CD4-positive, CD25-positive, alpha-beta regulatory T cell (primary cell): ENCODE measurements around the gene ZNF423. TPM values are rescaled to one million over a fixed set of nuclear protein-coding genes. Genes with fewer than 3 reads are reported as not detected.

Experiments
- ATAC-seq, 2 donors: fragments of 150-1000 bp; cut with Tn5 transposase; one replicate each; pipeline ENCODE4 v1.10.0; 2021; ENCODE audit warnings: low read depth in 2 of 2, moderate number of reproducible peaks in 2 of 2, moderate library complexity in 1 of 2
- DNase-seq, 3 donors: peaks; one replicate each; pipeline versions ENCODE4 v3.0.0 to v3.0.0-alpha.2; 2012 to 2022; ENCODE audit warnings: mixed read lengths in 1 of 3
- H3K27ac ChIP-seq: one replicate; pipeline ENCODE4 v1.7.0; 2013; ENCODE audit warnings: mild to moderate bottlenecking, low read length; ENCODE audit not compliant: insufficient read depth, poor library complexity, severe bottlenecking
- H3K27me3 ChIP-seq: one replicate; pipeline ENCODE4 v1.7.0; 2013; ENCODE audit warnings: low read length; ENCODE audit not compliant: control insufficient read depth, insufficient read depth
- H3K36me3 ChIP-seq: one replicate; pipeline ENCODE4 v1.7.0; 2013; ENCODE audit warnings: mild to moderate bottlenecking, low read length, moderate library complexity; ENCODE audit not compliant: control insufficient read depth, insufficient read depth
- H3K4me1 ChIP-seq: 2 replicates; pipeline ENCODE4 v1.7.0; 2013; ENCODE audit warnings: mild to moderate bottlenecking, low read length; ENCODE audit not compliant: insufficient read depth, control insufficient read depth, poor library complexity, severe bottlenecking
- H3K4me3 ChIP-seq: one replicate; pipeline ENCODE4 v1.7.0; 2013; ENCODE audit warnings: low read depth, mild to moderate bottlenecking, low read length, moderate library complexity
- H3K9me3 ChIP-seq, 2 experiments: 1 replicate in 1 of 2; 2 replicates in 1 of 2; pipeline ENCODE4 v1.7.0; 2013; ENCODE audit warnings: low read length in 2 of 2, mild to moderate bottlenecking in 1 of 2, moderate library complexity in 1 of 2; ENCODE audit not compliant: control insufficient read depth in 2 of 2
- H3K27ac Mint-ChIP-seq, 3 donors: one replicate each; pipeline ENCODE4 v1.8.0; 2020 to 2022; ENCODE audit warnings: mild to moderate bottlenecking in 3 of 3, mixed read lengths in 3 of 3, moderate library complexity in 2 of 3
- H3K27me3 Mint-ChIP-seq: one replicate; pipeline ENCODE4 v1.8.0; 2022; ENCODE audit warnings: mild to moderate bottlenecking, mixed read lengths
- H3K36me3 Mint-ChIP-seq: one replicate; pipeline ENCODE4 v1.8.0; 2020; ENCODE audit warnings: mixed read lengths
- H3K4me1 Mint-ChIP-seq, 4 donors: one replicate each; pipeline ENCODE4 v1.8.0; 2020 to 2022; ENCODE audit warnings: mixed read lengths in 4 of 4, mild to moderate bottlenecking in 1 of 4
- H3K4me3 Mint-ChIP-seq, 4 donors: one replicate each; pipeline ENCODE4 v1.8.0; 2020 to 2022; ENCODE audit warnings: mild to moderate bottlenecking in 4 of 4, mixed read lengths in 4 of 4, moderate library complexity in 3 of 4
- H3K9me3 Mint-ChIP-seq, 7 donors: one replicate each; pipeline ENCODE4 v1.8.0; 2020 to 2022; ENCODE audit warnings: mixed read lengths in 7 of 7, mild to moderate bottlenecking in 3 of 7, moderate library complexity in 2 of 7
- polyA plus RNA-seq, 4 donors: library from polyadenylated mRNA; unstranded; fragments of 300-500 nt; fragmentation: Illumina TruSeq; gene quantifications; one replicate each; pipeline ENCODE4 v1.2.3, GENCODE V29; 2021
- total RNA-seq: library from RNA; stranded (reverse); gene quantifications from one replicate; pipeline ENCODE4 v1.2.3, GENCODE V29; 2022

Gene ZNF423
- total and polyA plus RNA-seq, 5 donors from 2014 or later = 0.05 TPM; not detected in 4

GRCh38 chr16:49639739-49640431, 216.0 kb downstream of the ZNF423 start:
- DNase-seq = no peak
- Mint-ChIP-seq H3K36me3 (no peaks in the 10 kb centered on the region), H3K4me1 (no peaks in the 10 kb centered on the region), H3K9me3 (peaks cover 0 to 4% (median 0%) of the 10 kb centered on the region in 7 donors), H3K4me3 (no peak overlapping the region), H3K27me3 (no peaks in the 10 kb centered on the region), H3K27ac (no peak overlapping the region)
- ATAC-seq = no peak
- H3K27ac ChIP-seq = no peak overlapping the region
- no peak overlapping the region for H3K4me3 ChIP-seq
- no peaks in the 10 kb centered on the region for H3K27me3 ChIP-seq
- no peaks in the 10 kb centered on the region for H3K4me1 ChIP-seq
- peaks cover 0 to 2% of the 10 kb centered on the region in 2 experiments for H3K9me3 ChIP-seq
- no peaks in the 10 kb centered on the region for H3K36me3 ChIP-seq

GRCh38 chr16:49638673-49639610, 217.0 kb downstream of the ZNF423 start:
- no peak overlapping the region for H3K4me3 ChIP-seq

GRCh38 chr16:49637933-49638672, 217.8 kb downstream of the ZNF423 start:
- ATAC-seq = no peak
- Mint-ChIP-seq H3K36me3 (no peaks in the 10 kb centered on the region), H3K4me1 (no peaks in the 10 kb centered on the region), H3K27me3 (no peaks in the 10 kb centered on the region), H3K9me3 (peaks cover 0 to 4% (median 0%) of the 10 kb centered on the region in 7 donors), H3K4me3 (no peak overlapping the region), H3K27ac (no peak overlapping the region)
- Histone ChIP-seq H3K27ac (no peak overlapping the region), H3K9me3 (no peaks in the 10 kb centered on the region), H3K4me1 (no peaks in the 10 kb centered on the region), H3K36me3 (no peaks in the 10 kb centered on the region), H3K4me3 (no peak overlapping the region), H3K27me3 (no peaks in the 10 kb centered on the region)
- DNase-seq = no peak

More at GRCh38 chr16:49638673-49639610, 217.0 kb downstream of the ZNF423 start:
- H3K27me3 ChIP-seq = no peaks in the 10 kb centered on the region
- no peaks in the 10 kb centered on the region for H3K9me3 ChIP-seq
- Mint-ChIP-seq H3K4me3 (no peak overlapping the region), H3K27me3 (no peaks in the 10 kb centered on the region), H3K9me3 (peaks cover 0 to 4% (median 0%) of the 10 kb centered on the region in 7 donors), H3K27ac (no peak overlapping the region), H3K36me3 (no peaks in the 10 kb centered on the region), H3K4me1 (no peaks in the 10 kb centered on the region)
- no peaks in the 10 kb centered on the region for H3K36me3 ChIP-seq
- no peak for DNase-seq
- no peak for ATAC-seq
- H3K27ac ChIP-seq = no peak overlapping the region
- H3K4me1 ChIP-seq = no peaks in the 10 kb centered on the region

GRCh38 chr16:49637511-49637910, 218.4 kb downstream of the ZNF423 start:
- Mint-ChIP-seq H3K4me3 (no peak overlapping the region), H3K9me3 (peaks cover 0 to 4% (median 0%) of the 10 kb centered on the region in 7 donors), H3K4me1 (no peaks in the 10 kb centered on the region), H3K36me3 (no peaks in the 10 kb centered on the region), H3K27ac (no peak overlapping the region), H3K27me3 (no peaks in the 10 kb centered on the region)
- Histone ChIP-seq H3K4me1 (no peaks in the 10 kb centered on the region), H3K4me3 (no peak overlapping the region), H3K27ac (no peak overlapping the region), H3K27me3 (no peaks in the 10 kb centered on the region), H3K36me3 (no peaks in the 10 kb centered on the region), H3K9me3 (no peaks in the 10 kb centered on the region)
- no peak for ATAC-seq
- no peak for DNase-seq

GRCh38 chr16:49636608-49637007, 219.3 kb downstream of the ZNF423 start:
- H3K9me3 Mint-ChIP-seq = peaks cover 0 to 4% (median 0%) of the 10 kb centered on the region in 7 donors

GRCh38 chr16:49635591-49636581, 220.0 kb downstream of the ZNF423 start:
- H3K4me1 Mint-ChIP-seq = no peaks in the 10 kb centered on the region
- DNase-seq (no peak), ATAC-seq (no peak)
- H3K27me3 Mint-ChIP-seq = no peaks in the 10 kb centered on the region
- H3K4me3 ChIP-seq = no peak overlapping the region
- H3K4me1 ChIP-seq = no peaks in the 10 kb centered on the region
- no peak overlapping the region for H3K27ac Mint-ChIP-seq
- H3K9me3 Mint-ChIP-seq = peaks cover 0 to 4% (median 0%) of the 10 kb centered on the region in 7 donors
- no peaks in the 10 kb centered on the region for H3K9me3 ChIP-seq
- no peaks in the 10 kb centered on the region for H3K27me3 ChIP-seq
- no peaks in the 10 kb centered on the region for H3K36me3 ChIP-seq
- no peak overlapping the region for H3K4me3 Mint-ChIP-seq
- no peak overlapping the region for H3K27ac ChIP-seq
- H3K36me3 Mint-ChIP-seq = no peaks in the 10 kb centered on the region

More at GRCh38 chr16:49636608-49637007, 219.3 kb downstream of the ZNF423 start:
- Mint-ChIP-seq H3K4me3 (no peak overlapping the region), H3K27me3 (no peaks in the 10 kb centered on the region), H3K27ac (no peak overlapping the region), H3K36me3 (no peaks in the 10 kb centered on the region), H3K4me1 (no peaks in the 10 kb centered on the region)
- DNase-seq (no peak), ATAC-seq (no peak)
- Histone ChIP-seq H3K4me3 (no peak overlapping the region), H3K9me3 (no peaks in the 10 kb centered on the region), H3K27ac (no peak overlapping the region), H3K36me3 (no peaks in the 10 kb centered on the region), H3K4me1 (no peaks in the 10 kb centered on the region), H3K27me3 (no peaks in the 10 kb centered on the region)

GRCh38 chr16:49635009-49635350, 220.9 kb downstream of the ZNF423 start:
- DNase-seq (no peak), ATAC-seq (no peak)
- Histone ChIP-seq H3K4me1 (no peaks in the 10 kb centered on the region), H3K27ac (no peak overlapping the region), H3K9me3 (no peaks in the 10 kb centered on the region), H3K36me3 (no peaks in the 10 kb centered on the region), H3K27me3 (no peaks in the 10 kb centered on the region), H3K4me3 (no peak overlapping the region)
- no peaks in the 10 kb centered on the region for H3K36me3 Mint-ChIP-seq
- no peak overlapping the region for H3K27ac Mint-ChIP-seq
- H3K27me3 Mint-ChIP-seq = no peaks in the 10 kb centered on the region
- no peak overlapping the region for H3K4me3 Mint-ChIP-seq
- H3K4me1 Mint-ChIP-seq = no peaks in the 10 kb centered on the region
- peaks cover 0 to 4% (median 0%) of the 10 kb centered on the region in 7 donors for H3K9me3 Mint-ChIP-seq
